Measurements from ENCODE around the gene SEPTIN1. TPM values are rescaled to one million over a fixed set of nuclear protein-coding genes. Genes with fewer than 3 reads are reported as not detected.

Gene SEPTIN1
- total and polyA plus RNA-seq, 9 donors: 0.46 to 8.2 (median 3.3) TPM

GRCh38 chr16:30356401-30357084 is 25.8 kb downstream of the SEPTIN1 start:
- intact Hi-C loops (cut with DNase I): no loop called here
- Histone ChIP-seq H3K27me3 (no peaks in the 10 kb centered on the region), H3K27ac (peak overlapping the region; percentile 64 to 82), H3K4me1 (ENCODE audit: insufficient read depth) (peaks cover 23% of the 10 kb centered on the region), H3K36me3 (no peaks in the 10 kb centered on the region), H3K4me3 (no peak overlapping the region), H3K9me3 (no peaks in the 10 kb centered on the region)
- no peak for TF ChIP-seq POLR2A (IDR thresholded peaks at IDR 0.05)
- WGBS, 3 donors: 62 to 76% (median 65%) methylated on average over 11 to 12 of the region's 12 CpGs
- peak in 2 of 5 donors; percentile 56 to 57 for DNase-seq

- intact Hi-C loops (cut with DNase I): no loop called here
- peaks cover 23% of the 10 kb centered on the region for H3K4me1 ChIP-seq (ENCODE audit: insufficient read depth)
- no peaks in the 10 kb centered on the region for H3K36me3 ChIP-seq
- H3K27me3 ChIP-seq: no peaks in the 10 kb centered on the region
- H3K9me3 ChIP-seq: no peaks in the 10 kb centered on the region
- WGBS, 3 donors: 37 to 50% (median 47%) methylated on average over 7 of the region's 7 CpGs
- H3K4me3 ChIP-seq: peak overlapping the region; percentile 94
- DNase-seq: no peak
- TF ChIP-seq EP300 (IDR thresholded peaks at IDR 0.05) (no peak), POLR2A (IDR thresholded peaks at IDR 0.05) (no peak)
- TF ChIP-seq, protein P1, sequence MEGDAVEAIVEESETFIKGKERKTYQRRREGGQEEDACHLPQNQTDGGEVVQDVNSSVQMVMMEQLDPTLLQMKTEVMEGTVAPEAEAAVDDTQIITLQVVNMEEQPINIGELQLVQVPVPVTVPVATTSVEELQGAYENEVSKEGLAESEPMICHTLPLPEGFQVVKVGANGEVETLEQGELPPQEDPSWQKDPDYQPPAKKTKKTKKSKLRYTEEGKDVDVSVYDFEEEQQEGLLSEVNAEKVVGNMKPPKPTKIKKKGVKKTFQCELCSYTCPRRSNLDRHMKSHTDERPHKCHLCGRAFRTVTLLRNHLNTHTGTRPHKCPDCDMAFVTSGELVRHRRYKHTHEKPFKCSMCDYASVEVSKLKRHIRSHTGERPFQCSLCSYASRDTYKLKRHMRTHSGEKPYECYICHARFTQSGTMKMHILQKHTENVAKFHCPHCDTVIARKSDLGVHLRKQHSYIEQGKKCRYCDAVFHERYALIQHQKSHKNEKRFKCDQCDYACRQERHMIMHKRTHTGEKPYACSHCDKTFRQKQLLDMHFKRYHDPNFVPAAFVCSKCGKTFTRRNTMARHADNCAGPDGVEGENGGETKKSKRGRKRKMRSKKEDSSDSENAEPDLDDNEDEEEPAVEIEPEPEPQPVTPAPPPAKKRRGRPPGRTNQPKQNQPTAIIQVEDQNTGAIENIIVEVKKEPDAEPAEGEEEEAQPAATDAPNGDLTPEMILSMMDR (IDR thresholded peaks at IDR 0.05): no peak
- H3K27ac ChIP-seq: peak overlapping the region; percentile 64 to 82
Measured at GRCh38 chr16:30355954-30356308, 26.4 kb downstream of the SEPTIN1 start.

DNA sequence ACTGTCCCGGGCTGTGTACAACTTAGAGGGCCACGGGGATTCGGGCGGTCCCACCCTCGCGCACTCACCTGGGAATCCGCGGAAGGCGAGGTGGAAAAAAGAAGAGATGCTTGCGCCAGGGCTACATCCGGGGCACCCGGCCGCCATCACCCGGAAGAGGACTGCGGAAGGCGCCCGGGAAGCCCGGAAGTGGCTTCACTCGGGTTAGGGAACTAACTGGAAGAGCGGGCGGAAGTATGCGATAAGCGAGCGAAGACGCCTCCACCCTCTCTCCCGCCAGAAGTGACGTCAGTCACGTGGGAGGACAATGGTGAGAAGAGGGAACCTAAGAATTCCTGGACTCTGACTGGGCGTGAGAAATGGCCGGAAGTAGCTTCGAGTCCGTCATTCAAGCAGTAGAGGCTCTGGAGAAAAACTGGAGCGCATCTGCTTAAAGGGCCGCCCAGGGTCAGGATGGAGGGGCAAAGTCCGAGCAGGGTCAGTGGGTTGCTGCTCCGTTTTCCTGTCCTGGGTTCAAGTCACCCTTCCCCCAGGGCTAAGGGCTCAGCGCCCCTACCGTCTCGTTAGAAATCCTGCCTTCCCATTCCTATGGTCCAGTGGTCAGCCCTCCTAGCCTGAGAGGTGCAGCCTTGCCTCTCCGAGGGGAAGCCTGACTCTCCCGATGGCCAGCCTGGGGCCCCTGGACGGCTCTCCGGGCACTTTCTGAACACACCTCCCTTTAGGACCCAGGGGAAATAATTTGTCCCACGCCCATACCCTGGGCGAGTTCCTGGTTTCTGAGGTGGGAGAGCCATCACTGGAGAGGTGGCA is 27.0 kb downstream of the SEPTIN1 start, which contains the start of gene CD2BP2:
TSS of gene CD2BP2 (minus strand) at position 165 of the 810 bp plus-strand sequence. CDS start 627 bp downstream, outside the sequence.
- H3K36me3 ChIP-seq: no peaks in the 10 kb centered on the region
- no peaks in the 10 kb centered on the region for H3K9me3 ChIP-seq
- TF ChIP-seq, protein P1 (IDR thresholded peaks at IDR 0.05): peak in 1 of 3 donors; percentile 13
- peak; percentile 45 for TF ChIP-seq POLR2A (IDR thresholded peaks at IDR 0.05)
- TF ChIP-seq EP300 (IDR thresholded peaks at IDR 0.05): peak; percentile 92
- peak within 1 kb of the TSS; percentile 94 for H3K4me3 ChIP-seq
- H3K27ac ChIP-seq: peak within 1 kb of the TSS; percentile 64 to 82
- peak; percentile 96 to 99 (median 97) for DNase-seq
- WGBS, 3 donors: 0% methylated on average over 44 to 45 of the region's 45 CpGs
- no peaks in the 10 kb centered on the region for H3K27me3 ChIP-seq
- peaks cover 23% of the 10 kb centered on the region for H3K4me1 ChIP-seq (ENCODE audit: insufficient read depth)
- intact Hi-C loops (cut with DNase I): no loop called here

- Histone ChIP-seq H3K4me3 (peak overlapping the region; percentile 94), H3K9me3 (no peaks in the 10 kb centered on the region), H3K4me1 (ENCODE audit: insufficient read depth) (peaks cover 23% of the 10 kb centered on the region), H3K27me3 (no peaks in the 10 kb centered on the region), H3K27ac (peak overlapping the region; percentile 60 to 65), H3K36me3 (no peaks in the 10 kb centered on the region)
- intact Hi-C loops (cut with DNase I): no loop called here
- peak in 1 of 5 donors; percentile 39 for DNase-seq
- 2% methylated on average over 31 to 36 of the region's 36 CpGs for WGBS, 3 donors
- TF ChIP-seq EP300 (IDR thresholded peaks at IDR 0.05): no peak
- TF ChIP-seq POLR2A (IDR thresholded peaks at IDR 0.05): no peak
- TF ChIP-seq, protein P1 (IDR thresholded peaks at IDR 0.05): no peak
Measured at GRCh38 chr16:30354423-30355143, 27.8 kb downstream of the SEPTIN1 start.
